ENCODE results near the gene CARD9. TPM values are rescaled to one million over a fixed set of nuclear protein-coding genes. Genes with fewer than 3 reads are reported as not detected.

Gene CARD9
- polyA plus RNA-seq, 1 of the 3 experiments (the other 2 are of a cell fraction): 1.1 TPM

DNA sequence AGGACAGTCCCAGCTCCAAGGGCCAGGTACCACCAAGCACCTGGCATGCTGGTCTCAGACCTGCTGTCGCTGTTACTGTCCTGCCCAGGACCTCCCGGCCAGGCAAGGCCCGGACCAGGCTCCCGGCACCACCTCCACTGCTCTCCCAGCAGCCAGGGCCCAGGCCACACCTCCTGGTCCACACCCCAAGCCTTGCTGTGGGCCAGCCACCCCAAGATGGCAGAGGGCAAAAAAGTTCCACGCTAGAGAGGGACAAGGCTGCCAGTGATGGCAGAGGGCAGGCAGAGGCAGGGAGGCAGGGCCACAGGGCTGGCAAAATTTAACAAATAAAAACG lies 11.1 kb downstream of the CARD9 start:
- Histone ChIP-seq H3K4me3 (ENCODE audit: low read depth in 2 of 2, low read length in 1 of 2) (peak overlapping the region; percentile 43 to 79), H3K4me1 (ENCODE audit: control insufficient read depth in 1 of 2, insufficient read depth in 2 of 2, low read depth in 1 of 2, low read length in 1 of 2) (peaks cover 0 to 61% of the 10 kb centered on the region in 2 experiments; a peak in 1 of 4 replicates), H2AFZ (ENCODE audit: low read depth) (no peak overlapping the region), H3K27ac (ENCODE audit: low read depth in 2 of 2, low read length in 1 of 2) (peak overlapping the region; percentile 25 to 96; a peak in 3 of 4 replicates), H3K4me2 (peak overlapping the region; percentile 80), H3K9ac (peak overlapping the region; percentile 42; the same call in 1 of the 2 replicates), H3K27me3 (ENCODE audit: insufficient read depth) (no peaks in the 10 kb centered on the region), H3F3A (replicated peaks; ENCODE audit: insufficient read depth) (no peaks in the 10 kb centered on the region), H3K79me2 (ENCODE audit: insufficient read depth) (no peaks in the 10 kb centered on the region), H3K36me3 (replicated peaks in 1 of 2; ENCODE audit: control insufficient read depth in 1 of 2, insufficient read depth in 2 of 2, low read length in 1 of 2) (peaks cover 0 to 9% of the 10 kb centered on the region in 2 experiments), H3K9me3 (no peaks in the 10 kb centered on the region), H4K20me1 (ENCODE audit: insufficient read depth) (0 out of 2 replicates have a peak, but pooled peaks cover 3% of the 10 kb centered on the region), H3K9me2 (no peaks in the 10 kb centered on the region)
- DNase-seq: no peak
- POLR2A ChIA-PET: interaction anchor here (0.6 to 3.8 kb wide), 9 partner anchors 10 to 51 kb away, joined by 3 to 36 read pairs (median 5); partner anchors contain the start of genes CARD9, ENTR1 and PMPCA
- 100% methylated on average over 2 of the region's 6 CpGs for WGBS (ENCODE audit: low lambda C conversion rate)
- TF ChIP-seq, protein P1, sequence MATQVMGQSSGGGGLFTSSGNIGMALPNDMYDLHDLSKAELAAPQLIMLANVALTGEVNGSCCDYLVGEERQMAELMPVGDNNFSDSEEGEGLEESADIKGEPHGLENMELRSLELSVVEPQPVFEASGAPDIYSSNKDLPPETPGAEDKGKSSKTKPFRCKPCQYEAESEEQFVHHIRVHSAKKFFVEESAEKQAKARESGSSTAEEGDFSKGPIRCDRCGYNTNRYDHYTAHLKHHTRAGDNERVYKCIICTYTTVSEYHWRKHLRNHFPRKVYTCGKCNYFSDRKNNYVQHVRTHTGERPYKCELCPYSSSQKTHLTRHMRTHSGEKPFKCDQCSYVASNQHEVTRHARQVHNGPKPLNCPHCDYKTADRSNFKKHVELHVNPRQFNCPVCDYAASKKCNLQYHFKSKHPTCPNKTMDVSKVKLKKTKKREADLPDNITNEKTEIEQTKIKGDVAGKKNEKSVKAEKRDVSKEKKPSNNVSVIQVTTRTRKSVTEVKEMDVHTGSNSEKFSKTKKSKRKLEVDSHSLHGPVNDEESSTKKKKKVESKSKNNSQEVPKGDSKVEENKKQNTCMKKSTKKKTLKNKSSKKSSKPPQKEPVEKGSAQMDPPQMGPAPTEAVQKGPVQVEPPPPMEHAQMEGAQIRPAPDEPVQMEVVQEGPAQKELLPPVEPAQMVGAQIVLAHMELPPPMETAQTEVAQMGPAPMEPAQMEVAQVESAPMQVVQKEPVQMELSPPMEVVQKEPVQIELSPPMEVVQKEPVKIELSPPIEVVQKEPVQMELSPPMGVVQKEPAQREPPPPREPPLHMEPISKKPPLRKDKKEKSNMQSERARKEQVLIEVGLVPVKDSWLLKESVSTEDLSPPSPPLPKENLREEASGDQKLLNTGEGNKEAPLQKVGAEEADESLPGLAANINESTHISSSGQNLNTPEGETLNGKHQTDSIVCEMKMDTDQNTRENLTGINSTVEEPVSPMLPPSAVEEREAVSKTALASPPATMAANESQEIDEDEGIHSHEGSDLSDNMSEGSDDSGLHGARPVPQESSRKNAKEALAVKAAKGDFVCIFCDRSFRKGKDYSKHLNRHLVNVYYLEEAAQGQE (IDR thresholded peaks at IDR 0.05; ENCODE audit: low read depth, low read length): no peak
- TF ChIP-seq POLR2AphosphoS5 (IDR thresholded peaks at IDR 0.05; ENCODE audit: low read depth, low read length) (no peak), JUND (IDR thresholded peaks at IDR 0.05) (no peak), ELF1 (IDR thresholded peaks at IDR 0.05) (no peak), EP300 (IDR thresholded peaks at IDR 0.05; ENCODE audit: borderline replicate concordance in 1 of 2, low read depth in 1 of 2, low read length in 1 of 2) (no peak), RAD21 (IDR thresholded peaks at IDR 0.05; ENCODE audit: low read length) (no peak), GATA2 (CRISPR knock-in tag; IDR thresholded peaks at IDR 0.05) (no peak), CHD2 (IDR thresholded peaks at IDR 0.05; ENCODE audit: low read length, partially characterized antibody) (no peak), SIN3A (IDR thresholded peaks at IDR 0.05; ENCODE audit: borderline replicate concordance, low read depth, low read length) (no peak), TCF12 (IDR thresholded peaks at IDR 0.05) (no peak), MXI1 (IDR thresholded peaks at IDR 0.05; ENCODE audit: low read depth, low read length) (no peak), FOXJ3 (CRISPR knock-in tag; IDR thresholded peaks at IDR 0.05) (no peak), FOXM1 (IDR thresholded peaks at IDR 0.05; ENCODE audit: low read depth) (no peak), YY1 (IDR thresholded peaks at IDR 0.05; ENCODE audit: low read depth) (no peak), GABPA (IDR thresholded peaks at IDR 0.05; ENCODE audit: low read depth) (no peak), RFX5 (IDR thresholded peaks at IDR 0.05; ENCODE audit: low read length) (no peak)
- TF ChIP-seq, protein P2, sequence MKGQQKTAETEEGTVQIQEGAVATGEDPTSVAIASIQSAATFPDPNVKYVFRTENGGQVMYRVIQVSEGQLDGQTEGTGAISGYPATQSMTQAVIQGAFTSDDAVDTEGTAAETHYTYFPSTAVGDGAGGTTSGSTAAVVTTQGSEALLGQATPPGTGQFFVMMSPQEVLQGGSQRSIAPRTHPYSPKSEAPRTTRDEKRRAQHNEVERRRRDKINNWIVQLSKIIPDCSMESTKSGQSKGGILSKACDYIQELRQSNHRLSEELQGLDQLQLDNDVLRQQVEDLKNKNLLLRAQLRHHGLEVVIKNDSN (IDR thresholded peaks at IDR 0.05; ENCODE audit: borderline replicate concordance, low read depth): no peak
- TF ChIP-seq, protein P3, sequence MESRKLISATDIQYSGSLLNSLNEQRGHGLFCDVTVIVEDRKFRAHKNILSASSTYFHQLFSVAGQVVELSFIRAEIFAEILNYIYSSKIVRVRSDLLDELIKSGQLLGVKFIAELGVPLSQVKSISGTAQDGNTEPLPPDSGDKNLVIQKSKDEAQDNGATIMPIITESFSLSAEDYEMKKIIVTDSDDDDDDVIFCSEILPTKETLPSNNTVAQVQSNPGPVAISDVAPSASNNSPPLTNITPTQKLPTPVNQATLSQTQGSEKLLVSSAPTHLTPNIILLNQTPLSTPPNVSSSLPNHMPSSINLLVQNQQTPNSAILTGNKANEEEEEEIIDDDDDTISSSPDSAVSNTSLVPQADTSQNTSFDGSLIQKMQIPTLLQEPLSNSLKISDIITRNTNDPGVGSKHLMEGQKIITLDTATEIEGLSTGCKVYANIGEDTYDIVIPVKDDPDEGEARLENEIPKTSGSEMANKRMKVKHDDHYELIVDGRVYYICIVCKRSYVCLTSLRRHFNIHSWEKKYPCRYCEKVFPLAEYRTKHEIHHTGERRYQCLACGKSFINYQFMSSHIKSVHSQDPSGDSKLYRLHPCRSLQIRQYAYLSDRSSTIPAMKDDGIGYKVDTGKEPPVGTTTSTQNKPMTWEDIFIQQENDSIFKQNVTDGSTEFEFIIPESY (IDR thresholded peaks at IDR 0.05; ENCODE audit: borderline replicate concordance, low read depth): no peak
- CTCF ChIA-PET: interaction anchor here (0.9 to 6.8 kb wide), 17 partner anchors 10 to 375 kb away, joined by 3 to 65 read pairs (median 11); partner anchors contain the start of genes CARD9, ENTR1, GPSM1 and PMPCA

All from SK-N-SH (cell line).